ENCODE data around the gene GPRIN1. TPM values are rescaled to one million over a fixed set of nuclear protein-coding genes. Genes with fewer than 3 reads are reported as not detected.
"Not testable (repeated sequence)": the region's sequence is repeated elsewhere in the genome, so short reads cannot be mapped to it uniquely, and the experiment has no call there.

The GPRIN1 gene
- total RNA-seq, 1 donor from 2014 or later = 3.0 TPM

DNA sequence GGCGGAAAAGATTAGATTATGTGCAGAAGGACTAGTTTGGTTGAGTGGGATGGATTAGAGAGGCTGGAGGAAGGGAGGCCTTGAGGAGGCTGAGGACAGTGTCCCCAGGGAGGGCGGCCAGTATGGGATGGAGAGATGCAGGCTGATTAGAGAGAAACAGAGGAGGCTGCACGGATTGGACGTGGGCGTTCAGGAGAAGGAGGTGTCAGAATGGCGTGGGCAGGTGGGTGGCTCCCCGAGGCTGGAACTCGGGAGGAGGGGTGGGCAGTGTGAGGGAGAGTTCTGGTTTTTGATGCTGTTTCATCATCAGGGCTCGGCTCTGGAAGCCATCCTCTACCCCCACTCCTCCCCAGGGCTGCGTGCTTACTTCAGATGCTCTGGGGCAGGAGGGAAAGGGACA lies 47.8 kb downstream of the GPRIN1 start:
- Mint-ChIP-seq H3K4me1 (ENCODE audit: low read depth) (peaks cover 6% of the 10 kb centered on the region), H3K27me3 (ENCODE audit: low read depth) (peaks cover 9% of the 10 kb centered on the region), H3K36me3 (ENCODE audit: low read depth) (no peaks in the 10 kb centered on the region), H3K9me3 (no peaks in the 10 kb centered on the region), H3K27ac (no peak overlapping the region), H3K4me3 (ENCODE audit: low read depth) (no peak overlapping the region)
- DNase-seq (ENCODE audit: low spot score) = no peak
- intact Hi-C loops (cut with micrococcal nuclease) = no loop called here

DNA sequence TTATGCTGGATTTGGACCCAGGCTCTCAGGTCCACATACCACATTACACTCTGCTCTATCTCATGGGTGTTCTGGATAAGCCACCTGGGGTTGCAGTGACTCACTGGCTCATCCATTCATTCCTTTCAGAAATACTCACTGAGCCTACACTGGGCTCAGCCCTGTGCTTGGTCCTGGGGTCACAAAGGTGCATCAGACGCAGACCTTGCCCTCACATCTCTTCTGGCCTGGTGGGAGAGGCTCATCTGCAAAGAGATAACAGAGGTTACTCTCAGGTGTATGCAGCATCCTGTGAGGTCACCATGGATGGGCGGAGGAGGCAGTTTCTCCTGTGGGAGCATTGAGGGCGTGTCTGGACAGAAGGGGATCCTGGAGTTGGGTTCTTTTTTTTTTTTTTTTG lies 48.7 kb downstream of the GPRIN1 start:
- peaks cover 8% of the 10 kb centered on the region for H3K4me1 Mint-ChIP-seq (ENCODE audit: low read depth)
- H3K36me3 Mint-ChIP-seq (ENCODE audit: low read depth) = no peaks in the 10 kb centered on the region
- intact Hi-C loops (cut with micrococcal nuclease) = no loop called here
- no peak overlapping the region for H3K4me3 Mint-ChIP-seq (ENCODE audit: low read depth)
- no peaks in the 10 kb centered on the region for H3K9me3 Mint-ChIP-seq
- H3K27ac Mint-ChIP-seq = no peak overlapping the region
- H3K27me3 Mint-ChIP-seq (ENCODE audit: low read depth) = peaks cover 9% of the 10 kb centered on the region
- no peak for DNase-seq (ENCODE audit: low spot score)

DNA sequence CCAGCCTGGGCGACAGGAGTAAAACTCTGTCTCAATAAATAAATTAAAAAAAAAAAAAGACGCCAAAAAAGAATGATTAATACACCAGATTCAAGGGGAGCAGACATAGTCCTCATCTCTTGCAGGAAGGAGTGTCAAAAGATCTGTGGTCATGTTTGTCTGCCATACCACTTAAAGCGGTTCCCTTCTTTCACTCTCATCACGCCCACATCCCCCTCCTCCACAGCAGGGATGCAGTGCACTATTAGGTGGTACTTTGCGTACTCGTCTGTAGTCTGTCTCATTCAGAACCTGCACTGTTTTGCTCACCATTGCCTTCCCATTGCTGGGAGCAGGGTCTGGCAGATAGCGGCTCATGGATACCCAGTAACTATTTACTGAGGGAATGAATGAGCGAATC lies 49.6 kb downstream of the GPRIN1 start:
- no peak for DNase-seq (ENCODE audit: low spot score)
- Mint-ChIP-seq H3K9me3 (no peaks in the 10 kb centered on the region), H3K4me1 (ENCODE audit: low read depth) (peaks cover 14% of the 10 kb centered on the region), H3K4me3 (ENCODE audit: low read depth) (no peak overlapping the region), H3K27me3 (ENCODE audit: low read depth) (peaks cover 7% of the 10 kb centered on the region), H3K36me3 (ENCODE audit: low read depth) (no peaks in the 10 kb centered on the region), H3K27ac (no peak overlapping the region)
- intact Hi-C loops (cut with micrococcal nuclease) = no loop called here

DNA sequence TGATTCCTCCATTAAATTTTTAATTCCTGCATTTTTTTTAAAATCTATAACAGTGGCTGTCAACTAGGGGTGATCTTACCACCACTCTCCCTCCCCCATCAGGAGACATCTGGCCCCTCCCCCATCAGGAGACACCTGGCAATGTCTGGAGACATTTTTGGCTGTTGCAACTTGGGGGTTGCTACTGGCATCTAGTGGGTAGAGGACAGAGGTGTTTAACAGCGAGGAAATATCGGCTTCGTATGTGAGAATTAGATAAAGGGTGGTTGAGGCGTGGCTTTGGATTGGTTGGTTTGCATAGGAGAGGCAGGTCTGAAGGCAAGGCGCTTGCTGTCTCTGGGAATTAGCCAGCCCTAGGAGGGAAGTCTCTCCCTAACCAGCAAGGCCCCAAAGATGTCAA lies 50.3 kb downstream of the GPRIN1 start:
- intact Hi-C loops (cut with micrococcal nuclease) = no loop called here
- Mint-ChIP-seq H3K27ac (no peak overlapping the region), H3K27me3 (ENCODE audit: low read depth) (peaks cover 7% of the 10 kb centered on the region), H3K4me1 (ENCODE audit: low read depth) (peaks cover 18% of the 10 kb centered on the region), H3K4me3 (ENCODE audit: low read depth) (no peak overlapping the region), H3K9me3 (no peaks in the 10 kb centered on the region), H3K36me3 (ENCODE audit: low read depth) (no peaks in the 10 kb centered on the region)
- DNase-seq (ENCODE audit: low spot score) = no peak

- intact Hi-C loops (cut with micrococcal nuclease) = no loop called here
- H3K36me3 Mint-ChIP-seq (ENCODE audit: low read depth) = no peaks in the 10 kb centered on the region
- peaks cover 18% of the 10 kb centered on the region for H3K4me1 Mint-ChIP-seq (ENCODE audit: low read depth)
These were observed 52.1 kb downstream of the GPRIN1 start for GRCh38 chr5:176557846-176558245.

DNA sequence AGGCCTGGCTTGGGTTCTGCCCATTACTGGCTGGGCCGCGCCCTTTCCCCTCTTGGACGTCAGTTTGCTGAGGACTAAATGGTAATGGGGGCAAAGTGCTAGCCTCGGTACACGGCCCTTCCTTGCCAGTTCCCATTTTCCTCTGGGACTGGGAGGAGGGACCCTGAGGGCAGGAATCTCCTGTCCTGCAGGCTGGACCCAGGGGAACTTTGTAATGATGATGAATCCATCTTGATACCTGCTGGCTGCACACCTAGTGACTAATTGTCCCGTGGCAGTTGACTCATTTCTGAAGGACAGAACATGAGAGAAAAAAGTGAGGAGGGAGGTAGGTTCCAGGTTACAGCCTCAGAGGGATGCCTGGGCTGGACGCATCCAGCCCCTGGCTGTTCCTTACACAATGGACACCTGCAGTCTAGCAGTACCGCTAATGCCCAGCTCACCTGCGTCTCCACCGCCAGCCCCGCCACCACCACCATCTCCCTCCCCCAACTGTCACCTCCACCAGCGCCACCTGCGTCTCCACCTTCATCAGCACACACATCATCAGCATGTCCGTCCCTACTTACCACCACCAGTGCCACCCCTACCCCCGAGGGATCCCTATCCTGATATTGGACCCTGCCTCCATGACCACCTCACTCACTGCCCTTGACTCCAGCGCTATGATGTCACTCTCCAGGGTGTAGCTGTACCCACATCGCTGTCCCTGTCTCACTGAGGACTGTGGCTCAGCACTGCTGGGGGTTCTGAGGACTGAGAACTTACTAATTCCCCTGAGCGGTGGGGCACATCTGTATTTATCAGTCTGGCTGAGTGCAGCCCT lies 56.5 kb downstream of the GPRIN1 start:
- no peaks in the 10 kb centered on the region for H3K36me3 Mint-ChIP-seq (ENCODE audit: low read depth)
- no peaks in the 10 kb centered on the region for H3K9me3 Mint-ChIP-seq
- H3K4me1 Mint-ChIP-seq (ENCODE audit: low read depth) = peaks cover 12% of the 10 kb centered on the region
- H3K27me3 Mint-ChIP-seq (ENCODE audit: low read depth) = no peaks in the 10 kb centered on the region
- DNase-seq (ENCODE audit: low spot score) = no peak
- intact Hi-C loops (cut with micrococcal nuclease) = no loop called here
- H3K4me3 Mint-ChIP-seq (ENCODE audit: low read depth) = no peak overlapping the region
- H3K27ac Mint-ChIP-seq = no peak overlapping the region

More at GRCh38 chr5:176557846-176558245, 52.1 kb downstream of the GPRIN1 start:
- no peak overlapping the region for H3K27ac Mint-ChIP-seq
- peaks cover 7% of the 10 kb centered on the region for H3K27me3 Mint-ChIP-seq (ENCODE audit: low read depth)
- DNase-seq (ENCODE audit: low spot score) = no peak
- no peaks in the 10 kb centered on the region for H3K9me3 Mint-ChIP-seq
- H3K4me3 Mint-ChIP-seq (ENCODE audit: low read depth) = no peak overlapping the region

DNA sequence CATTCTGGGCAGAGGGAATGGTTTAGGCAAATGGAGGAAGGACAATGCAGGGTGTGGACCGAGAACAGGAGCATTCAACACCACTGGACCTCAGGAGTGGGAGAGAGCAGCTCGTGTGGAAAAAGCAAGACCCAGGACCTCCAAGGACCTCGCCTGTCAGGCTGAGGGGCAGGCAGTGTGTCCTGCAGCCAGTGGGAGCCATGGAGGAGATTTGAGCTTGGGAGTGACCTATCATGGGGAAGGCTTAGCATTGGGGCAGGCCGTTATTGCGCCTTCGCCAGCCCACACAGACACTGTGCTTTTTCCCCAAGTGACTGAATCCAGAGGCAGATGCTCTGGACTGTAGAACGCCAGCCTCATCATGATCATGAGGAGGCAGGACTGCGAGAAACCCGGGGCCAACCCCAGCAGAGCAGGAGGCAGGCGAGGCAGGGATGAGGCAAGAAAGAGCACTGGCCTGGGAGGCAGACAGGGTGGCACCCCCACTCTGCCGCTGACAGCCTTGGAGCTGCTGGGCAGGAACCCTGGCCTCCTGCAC lies 57.6 kb downstream of the GPRIN1 start:
- Mint-ChIP-seq H3K4me1 (ENCODE audit: low read depth) (peaks cover 12% of the 10 kb centered on the region), H3K4me3 (ENCODE audit: low read depth) (no peak overlapping the region)
- intact Hi-C loops (cut with micrococcal nuclease) = no loop called here

DNA sequence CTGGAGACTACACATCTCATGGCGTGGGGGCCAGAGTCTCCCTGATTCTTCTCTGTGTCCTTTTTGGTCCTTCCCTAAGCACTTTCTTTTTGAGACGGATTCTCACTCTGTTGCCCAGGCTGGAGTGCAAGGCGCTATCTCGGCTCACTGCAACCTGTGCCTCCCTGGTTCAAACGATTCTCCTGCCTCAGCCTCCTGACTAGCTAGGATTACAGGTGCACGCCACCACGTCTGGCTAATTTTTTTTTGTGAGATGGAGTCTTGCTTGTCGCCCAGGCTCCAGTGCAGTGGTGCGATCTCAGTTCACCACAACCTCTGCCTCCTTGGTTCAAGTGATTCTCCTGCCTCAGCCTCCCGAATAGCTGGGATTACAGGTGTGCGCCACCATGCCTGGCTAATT lies 59.0 kb downstream of the GPRIN1 start:
- H3K27ac Mint-ChIP-seq; intact Hi-C loops (cut with micrococcal nuclease); H3K4me1 Mint-ChIP-seq (ENCODE audit: low read depth); H3K4me3 Mint-ChIP-seq (ENCODE audit: low read depth); H3K27me3 Mint-ChIP-seq (ENCODE audit: low read depth); DNase-seq (ENCODE audit: low spot score); H3K36me3 Mint-ChIP-seq (ENCODE audit: low read depth); H3K9me3 Mint-ChIP-seq: not testable (repeated sequence)

More for the DNA sequence above, 57.6 kb downstream of the GPRIN1 start:
- H3K36me3 Mint-ChIP-seq (ENCODE audit: low read depth) = no peaks in the 10 kb centered on the region
- DNase-seq (ENCODE audit: low spot score) = no peak
- no peak overlapping the region for H3K27ac Mint-ChIP-seq
- H3K27me3 Mint-ChIP-seq (ENCODE audit: low read depth) = no peaks in the 10 kb centered on the region
- H3K9me3 Mint-ChIP-seq = no peaks in the 10 kb centered on the region

GRCh38 chr5:176550275-176550831 lies 59.6 kb downstream of the GPRIN1 start:
- H3K9me3 Mint-ChIP-seq = no peaks in the 10 kb centered on the region
- peaks cover 5% of the 10 kb centered on the region for H3K4me1 Mint-ChIP-seq (ENCODE audit: low read depth)
- no peaks in the 10 kb centered on the region for H3K27me3 Mint-ChIP-seq (ENCODE audit: low read depth)
- H3K36me3 Mint-ChIP-seq (ENCODE audit: low read depth) = no peaks in the 10 kb centered on the region
- H3K4me3 Mint-ChIP-seq (ENCODE audit: low read depth) = no peak overlapping the region
- intact Hi-C loops (cut with micrococcal nuclease) = no loop called here
- no peak overlapping the region for H3K27ac Mint-ChIP-seq
- no peak for DNase-seq (ENCODE audit: low spot score)

- DNase-seq (ENCODE audit: low spot score) = no peak
- intact Hi-C loops (cut with micrococcal nuclease) = no loop called here
- Mint-ChIP-seq H3K36me3 (ENCODE audit: low read depth) (no peaks in the 10 kb centered on the region), H3K27me3 (ENCODE audit: low read depth) (no peaks in the 10 kb centered on the region), H3K4me1 (ENCODE audit: low read depth) (peaks cover 2% of the 10 kb centered on the region), H3K4me3 (ENCODE audit: low read depth) (no peak overlapping the region), H3K9me3 (no peaks in the 10 kb centered on the region), H3K27ac (no peak overlapping the region)
These were observed 60.1 kb downstream of the GPRIN1 start for GRCh38 chr5:176549871-176550270.

GRCh38 chr5:176548967-176549444 lies 61.0 kb downstream of the GPRIN1 start, which contains the start of gene CDHR2:
Gene CDHR2 (plus strand): TSS chr5:176549342. CDS start chr5:176565353, 16,011 bp downstream.
- intact Hi-C loops (cut with micrococcal nuclease) = no loop called here
- Mint-ChIP-seq H3K4me3 (ENCODE audit: low read depth) (no peak within 1 kb of the TSS), H3K9me3 (no peaks in the 10 kb centered on the region)

DNA sequence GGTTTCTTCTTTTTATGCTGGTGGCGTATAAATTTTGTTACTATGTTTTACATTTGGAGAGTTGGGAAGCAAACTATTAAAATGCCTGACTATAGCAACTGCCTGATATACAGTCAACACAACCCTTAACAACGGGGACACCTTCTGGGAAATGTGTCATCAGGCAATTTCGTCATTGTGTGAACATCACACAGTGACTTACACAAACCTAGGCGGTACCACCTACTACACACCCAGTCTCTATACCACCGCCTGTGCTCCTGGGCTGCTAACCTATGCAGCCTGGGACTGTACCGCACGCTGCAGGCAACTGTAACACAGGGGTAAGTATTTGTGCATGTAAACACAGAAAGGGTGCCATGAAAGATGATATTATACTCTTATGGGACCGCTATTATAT lies 62.2 kb downstream of the GPRIN1 start:
- no peaks in the 10 kb centered on the region for H3K36me3 Mint-ChIP-seq (ENCODE audit: low read depth)
- no peak overlapping the region for H3K27ac Mint-ChIP-seq
- no peaks in the 10 kb centered on the region for H3K27me3 Mint-ChIP-seq (ENCODE audit: low read depth)
- no peak overlapping the region for H3K4me3 Mint-ChIP-seq (ENCODE audit: low read depth)
- peaks cover 11% of the 10 kb centered on the region for H3K4me1 Mint-ChIP-seq (ENCODE audit: low read depth)
- no peaks in the 10 kb centered on the region for H3K9me3 Mint-ChIP-seq
- DNase-seq (ENCODE audit: low spot score) = no peak
- intact Hi-C loops (cut with micrococcal nuclease) = no loop called here

More at GRCh38 chr5:176548967-176549444, 61.0 kb downstream of the GPRIN1 start, which contains the start of gene CDHR2:
- Mint-ChIP-seq H3K4me1 (ENCODE audit: low read depth) (peaks cover 9% of the 10 kb centered on the region), H3K36me3 (ENCODE audit: low read depth) (no peaks in the 10 kb centered on the region), H3K27me3 (ENCODE audit: low read depth) (no peaks in the 10 kb centered on the region), H3K27ac (no peak within 1 kb of the TSS)
- DNase-seq (ENCODE audit: low spot score) = no peak
